K562 (cell line): Measurements from ENCODE around the gene DDIT3. TPM values are rescaled to one million over a fixed set of nuclear protein-coding genes. Genes with fewer than 3 reads are reported as not detected.

Source experiments
- ADNP ChIP-seq: fragments of 200-800 bp; sonication (Bioruptor generic); IDR thresholded peaks from 2 replicates; pipeline ENCODE4 v1.6.1; 2016; ENCODE audit warnings: missing genetic modification characterization, missing compliant biosample characterization
- CBFA2T3 ChIP-seq: fragments of 450-650 bp; IDR thresholded peaks from 2 replicates; pipeline ENCODE4 v1.6.1; 2017
- CREBBP ChIP-seq: IDR thresholded peaks from one replicate; pipeline ENCODE4 v1.6.1; 2012; ENCODE audit warnings: low read depth, mild to moderate bottlenecking, control low read depth, inconsistent platforms, low read length
- EP300 ChIP-seq: IDR thresholded peaks from 2 replicates; pipeline ENCODE4 v1.6.1; 2012; ENCODE audit warnings: low read length, improper control_type of control experiment
- EWSR1 ChIP-seq: fragments of 450-650 bp; IDR thresholded peaks from 2 replicates; pipeline ENCODE4 v1.6.1; 2018; ENCODE audit warnings: borderline replicate concordance, mild to moderate bottlenecking, low read depth, moderate library complexity; ENCODE audit not compliant: partially characterized antibody
- HDAC2 ChIP-seq: fragments of 450-650 bp; IDR thresholded peaks from 2 replicates; pipeline ENCODE4 v1.6.1; 2016; ENCODE audit warnings: mild to moderate bottlenecking
- HDAC6 ChIP-seq: IDR thresholded peaks from 2 replicates; pipeline ENCODE4 v1.6.1; 2012; ENCODE audit warnings: low read depth, mild to moderate bottlenecking, control low read depth, inconsistent platforms, low read length, moderate library complexity
- HIVEP1 ChIP-seq: fragments of 250-450 bp; sonication (Bioruptor Pico); IDR thresholded peaks from 2 replicates; pipeline ENCODE4 v1.4.0; 2020; ENCODE audit warnings: mild to moderate bottlenecking
- HNRNPK ChIP-seq: fragments of 200-400 bp; formaldehyde crosslinking; IDR thresholded peaks from one replicate; pipeline ENCODE4 v1.6.1; 2018; ENCODE audit warnings: mild to moderate bottlenecking, low read depth, low read length; ENCODE audit not compliant: poor library complexity, severe bottlenecking
- MTA1 ChIP-seq: fragments of 450-650 bp; IDR thresholded peaks from 2 replicates; pipeline ENCODE4 v1.6.1; 2017; ENCODE audit warnings: borderline replicate concordance
- NONO ChIP-seq, 2 experiments: fragments of 200-400 bp in 1 of 2; fragments of 450-650 bp in 1 of 2; formaldehyde crosslinking in 1 of 2; IDR thresholded peaks; 2 replicates each; pipeline ENCODE4 v1.6.1; 2017; ENCODE audit warnings: low read depth in 2 of 2, mild to moderate bottlenecking in 2 of 2, moderate library complexity in 2 of 2, low read length in 1 of 2
- POLR3A ChIP-seq: IDR thresholded peaks from 2 replicates; pipeline ENCODE4 v1.6.1; 2011; ENCODE audit warnings: borderline replicate concordance, mild to moderate bottlenecking, moderate library complexity; ENCODE audit not compliant: insufficient read length, insufficient read depth; ENCODE audit errors: extremely low read depth
- PURB ChIP-seq: sonication (generic); formaldehyde crosslinking; IDR thresholded peaks from 2 replicates; pipeline ENCODE4 v1.9.0; 2021; ENCODE audit warnings: low read depth, mild to moderate bottlenecking, missing genetic modification reagents
- RBM39 ChIP-seq: fragments of 200-400 bp; formaldehyde crosslinking; optimal IDR thresholded peaks from 2 replicates; pipeline ENCODE3; 2018; ENCODE audit warnings: low read depth, low read length
- ZNF12 ChIP-seq: sonication (generic); formaldehyde crosslinking; IDR thresholded peaks from 2 replicates; pipeline ENCODE4 v1.4.0; 2020; ENCODE audit warnings: mild to moderate bottlenecking, missing genetic modification reagents
- ZNF165 ChIP-seq: fragments of 250-450 bp; sonication (Bioruptor Pico); IDR thresholded peaks from 2 replicates; pipeline ENCODE4 v1.4.0; 2020; ENCODE audit warnings: borderline replicate concordance
- ZNF274 ChIP-seq: IDR thresholded peaks from 2 replicates; pipeline ENCODE4 v1.6.1; 2011; ENCODE audit warnings: low read depth, mild to moderate bottlenecking, low read length, moderate library complexity, borderline replicate concordance
- polyA plus RNA-seq, 8 experiments: library from polyadenylated mRNA; depleted of rRNA in 4 of 8; stranded (reverse) in 5 of 8; unstranded in 3 of 8; fragments of >200 nt; fragmentation: Nextera tagmentation in 2 of 8; fragmentation: Illumina TruSeq in 1 of 8; extraction: Ambion mirVana in 2 of 8; extraction: Trizol in 1 of 8; gene quantifications; 2 replicates each; pipeline versions ENCODE4 v1.2.1 to v1.2.3, GENCODE V29; 2011 to 2014; ENCODE audit warnings: inconsistent platforms in 1 of 8, missing spikeins in 1 of 8
- total RNA-seq, 7 experiments: library from RNA; depleted of rRNA in 6 of 7; stranded (reverse); fragments of >200 nt in 6 of 7; fragmentation: Illumina TruSeq in 2 of 7; extraction: Trizol in 2 of 7; gene quantifications; 2 replicates each; pipeline versions ENCODE4 v1.2.1 to v1.2.3, GENCODE V29; 2011 to 2021; ENCODE audit warnings: low replicate concordance in 1 of 7
- TF ChIP-seq, protein P1 (sequence below), 2 experiments: fragments of 150-350 bp in 1 of 2; IDR thresholded peaks; 2 replicates each; pipeline ENCODE4 v1.6.1; 2012 to 2016; ENCODE audit warnings: low read depth in 2 of 2, low read length in 2 of 2, mild to moderate bottlenecking in 1 of 2, moderate library complexity in 1 of 2
- TF ChIP-seq, protein P2 (sequence below): fragments of 250-450 bp; sonication (Bioruptor Pico); IDR thresholded peaks from 2 replicates; pipeline ENCODE4 v1.6.1; 2021; ENCODE audit warnings: mild to moderate bottlenecking

Gene DDIT3
- total and polyA plus RNA-seq, 9 of the 15 experiments (the other 6 are each of a cell fraction or from before 2014, with no cell fraction given) = 59.1 to 272 (median 89.9) TPM

DNA sequence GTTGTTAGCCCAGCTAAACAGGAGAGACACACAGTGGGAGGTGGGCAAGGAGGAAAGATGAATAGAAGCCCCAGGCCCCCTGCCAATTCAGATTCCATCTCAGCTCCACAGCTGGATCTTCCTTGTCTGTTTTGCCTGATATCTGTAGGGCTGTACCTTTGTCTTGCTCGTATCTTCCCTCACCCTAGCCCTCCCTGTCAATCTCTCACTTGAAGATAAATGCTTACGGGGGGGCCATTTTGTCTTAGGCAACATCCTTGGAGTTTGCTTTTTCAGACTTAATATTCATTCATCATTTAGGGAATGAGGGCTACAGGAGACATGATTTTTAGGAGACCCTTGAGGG, 32.0 kb upstream of the DDIT3 start (continued):
- TF ChIP-seq, protein P1, sequence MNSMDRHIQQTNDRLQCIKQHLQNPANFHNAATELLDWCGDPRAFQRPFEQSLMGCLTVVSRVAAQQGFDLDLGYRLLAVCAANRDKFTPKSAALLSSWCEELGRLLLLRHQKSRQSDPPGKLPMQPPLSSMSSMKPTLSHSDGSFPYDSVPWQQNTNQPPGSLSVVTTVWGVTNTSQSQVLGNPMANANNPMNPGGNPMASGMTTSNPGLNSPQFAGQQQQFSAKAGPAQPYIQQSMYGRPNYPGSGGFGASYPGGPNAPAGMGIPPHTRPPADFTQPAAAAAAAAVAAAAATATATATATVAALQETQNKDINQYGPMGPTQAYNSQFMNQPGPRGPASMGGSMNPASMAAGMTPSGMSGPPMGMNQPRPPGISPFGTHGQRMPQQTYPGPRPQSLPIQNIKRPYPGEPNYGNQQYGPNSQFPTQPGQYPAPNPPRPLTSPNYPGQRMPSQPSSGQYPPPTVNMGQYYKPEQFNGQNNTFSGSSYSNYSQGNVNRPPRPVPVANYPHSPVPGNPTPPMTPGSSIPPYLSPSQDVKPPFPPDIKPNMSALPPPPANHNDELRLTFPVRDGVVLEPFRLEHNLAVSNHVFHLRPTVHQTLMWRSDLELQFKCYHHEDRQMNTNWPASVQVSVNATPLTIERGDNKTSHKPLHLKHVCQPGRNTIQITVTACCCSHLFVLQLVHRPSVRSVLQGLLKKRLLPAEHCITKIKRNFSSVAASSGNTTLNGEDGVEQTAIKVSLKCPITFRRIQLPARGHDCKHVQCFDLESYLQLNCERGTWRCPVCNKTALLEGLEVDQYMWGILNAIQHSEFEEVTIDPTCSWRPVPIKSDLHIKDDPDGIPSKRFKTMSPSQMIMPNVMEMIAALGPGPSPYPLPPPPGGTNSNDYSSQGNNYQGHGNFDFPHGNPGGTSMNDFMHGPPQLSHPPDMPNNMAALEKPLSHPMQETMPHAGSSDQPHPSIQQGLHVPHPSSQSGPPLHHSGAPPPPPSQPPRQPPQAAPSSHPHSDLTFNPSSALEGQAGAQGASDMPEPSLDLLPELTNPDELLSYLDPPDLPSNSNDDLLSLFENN (IDR thresholded peaks at IDR 0.05; ENCODE audit: low read depth in 2 of 2, low read length in 2 of 2) = peak in 1 of 2 experiments; percentile 80; a peak in 2 of 4 replicates
- TF ChIP-seq HDAC6 (no peak), EWSR1 (no peak), HDAC2 (peak; percentile 22; the same call in 1 of the 2 replicates), EP300 (peak; percentile 93), HIVEP1 (CRISPR knock-in tag) (no peak), RBM39 (no peak), CBFA2T3 (peak; percentile 97), CREBBP (no peak), ZNF274 (no peak), HNRNPK (no peak), ADNP (tag) (no peak), PURB (CRISPR knock-in tag) (no peak), ZNF165 (CRISPR knock-in tag) (no peak), ZNF12 (no peak), NONO (IDR thresholded peaks at IDR 0.05; ENCODE audit: low read depth in 2 of 2, low read length in 1 of 2) (peak in 1 of 2 experiments; percentile 65; a peak in 1 of 4 replicates), POLR3A (no peak), MTA1 (peak; percentile 36; the same call in 1 of the 2 replicates)
- TF ChIP-seq, protein P2, sequence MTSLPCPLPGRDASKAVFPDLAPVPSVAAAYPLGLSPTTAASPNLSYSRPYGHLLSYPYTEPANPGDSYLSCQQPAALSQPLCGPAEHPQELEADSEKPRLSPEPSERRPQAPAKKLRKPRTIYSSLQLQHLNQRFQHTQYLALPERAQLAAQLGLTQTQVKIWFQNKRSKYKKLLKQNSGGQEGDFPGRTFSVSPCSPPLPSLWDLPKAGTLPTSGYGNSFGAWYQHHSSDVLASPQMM (CRISPR knock-in tag) = no peak
